ENCODE results near the gene CCNQ. TPM values are rescaled to one million over a fixed set of nuclear protein-coding genes. Genes with fewer than 3 reads are reported as not detected.

The CCNQ gene
- total and polyA plus RNA-seq, 10 of the 15 experiments (the other 5 are each of a cell fraction or from before 2014, with no cell fraction given) = 0.45 to 36.2 (median 18.2) TPM

- Histone ChIP-seq H3K79me2 (ENCODE audit: control insufficient read depth, insufficient read depth, low read length) (no peaks in the 10 kb centered on the region), H3K4me1 (ENCODE audit: control insufficient read depth, insufficient read depth, low read length) (no peaks in the 10 kb centered on the region), H3K36me3 (ENCODE audit: control insufficient read depth in 2 of 2, insufficient read depth in 2 of 2, low read length in 1 of 2) (no peaks in the 10 kb centered on the region), H4K20me1 (ENCODE audit: control insufficient read depth, insufficient read depth) (no peaks in the 10 kb centered on the region), H3K27me3 (replicated peaks in 1 of 2; ENCODE audit: control insufficient read depth in 2 of 2, insufficient read depth in 2 of 2, low read length in 1 of 2) (no peaks in the 10 kb centered on the region; a peak in 1 of 4 replicates), H3K27ac (ENCODE audit: control insufficient read depth, insufficient read depth) (no peak overlapping the region), H3K4me3 (no peak overlapping the region), H3K9me3 (replicated peaks; ENCODE audit: control insufficient read depth, insufficient read depth, low read length) (no peaks in the 10 kb centered on the region), H3K9ac (ENCODE audit: control insufficient read depth, insufficient read depth, low read length) (no peak overlapping the region), H2AFZ (ENCODE audit: control insufficient read depth, low read depth, low read length) (no peak overlapping the region), H3K4me2 (ENCODE audit: control insufficient read depth, insufficient read depth) (no peak overlapping the region)
- SMC1A ChIA-PET (ENCODE audit: uncharacterized antibody, unreplicated experiment) = no interaction called here
- RAD21 ChIA-PET (ENCODE audit: unreplicated experiment) = interaction anchor here (0.8 to 1.2 kb wide), 3 partner anchors 105 to 114 kb away, joined by 3 to 5 read pairs (median 4); no protein-coding TSS in a partner anchor
- POLR2A ChIA-PET = no interaction called here
- WGBS (ENCODE audit: insufficient coverage, insufficient replicate concordance, low lambda C conversion rate, missing lambda C conversion rate) = 48% methylated on average over 12 of the region's 12 CpGs
- no TSS peak for BruUV-seq (replicated peaks)
- no peak for FAIRE-seq
- no peak for ATAC-seq
- intact Hi-C loops (cut with micrococcal nuclease; ENCODE audit: unreplicated experiment) (loop anchor here (5.0 kb wide), 1 partner anchor 396 kb away; no protein-coding TSS in a partner anchor), in situ Hi-C loops (cut with MboI) (no loop called here)
- DNase-seq (ENCODE audit: low read depth, low spot score) = no peak
- TF ChIP-seq MLLT1 (IDR thresholded peaks at IDR 0.05) (no peak), ZBTB11 (CRISPR knock-in tag; IDR thresholded peaks at IDR 0.05) (no peak), CHD1 (IDR thresholded peaks at IDR 0.05; ENCODE audit: low read depth, low read length) (no peak), ZBTB33 (IDR thresholded peaks at IDR 0.05) (no peak), YY1 (IDR thresholded peaks at IDR 0.05; ENCODE audit: low read depth, low read length) (no peak), MYC (IDR thresholded peaks at IDR 0.05; ENCODE audit: insufficient read depth, insufficient read length, insufficient replicate concordance, low read length, severe bottlenecking) (no peak), NR2C2 (IDR thresholded peaks at IDR 0.05; ENCODE audit: borderline replicate concordance, control insufficient read depth, insufficient read length, low read depth) (no peak), TCF3 (IDR thresholded peaks at IDR 0.05; ENCODE audit: borderline replicate concordance, insufficient read depth, low read depth, low read length) (no peak)
- CTCF ChIA-PET = interaction anchor here (1.0 to 1.8 kb wide), 2 partner anchors 52 to 110 kb away, joined by 4 read pairs; no protein-coding TSS in a partner anchor
Measured at GRCh38 chrX:153556767-153557166, 42.2 kb downstream of the CCNQ start.

Measured in GM12878 (cell line).